Peyer's patch (tissue), 4 donors: ENCODE data around the gene RARG.

ENCODE experiments used
- POLR2A ChIP-seq, 2 donors: fragments of 450-650 bp; IDR thresholded peaks; one replicate each; pipeline ENCODE4 v1.5.1; 2017; ENCODE audit warnings: antibody characterized with exemption in 2 of 2, mild to moderate bottlenecking in 2 of 2, moderate library complexity in 2 of 2
- TF ChIP-seq, protein P1 (sequence below), 6 experiments: fragments of 450-650 bp in 4 of 6; fragments of 200-600 bp in 2 of 6; sonication (generic) in 1 of 6; IDR thresholded peaks; one replicate each; pipeline ENCODE4 v1.5.1; 2017 to 2019; ENCODE audit warnings: antibody characterized with exemption in 6 of 6, mild to moderate bottlenecking in 3 of 6, moderate library complexity in 1 of 6

DNA sequence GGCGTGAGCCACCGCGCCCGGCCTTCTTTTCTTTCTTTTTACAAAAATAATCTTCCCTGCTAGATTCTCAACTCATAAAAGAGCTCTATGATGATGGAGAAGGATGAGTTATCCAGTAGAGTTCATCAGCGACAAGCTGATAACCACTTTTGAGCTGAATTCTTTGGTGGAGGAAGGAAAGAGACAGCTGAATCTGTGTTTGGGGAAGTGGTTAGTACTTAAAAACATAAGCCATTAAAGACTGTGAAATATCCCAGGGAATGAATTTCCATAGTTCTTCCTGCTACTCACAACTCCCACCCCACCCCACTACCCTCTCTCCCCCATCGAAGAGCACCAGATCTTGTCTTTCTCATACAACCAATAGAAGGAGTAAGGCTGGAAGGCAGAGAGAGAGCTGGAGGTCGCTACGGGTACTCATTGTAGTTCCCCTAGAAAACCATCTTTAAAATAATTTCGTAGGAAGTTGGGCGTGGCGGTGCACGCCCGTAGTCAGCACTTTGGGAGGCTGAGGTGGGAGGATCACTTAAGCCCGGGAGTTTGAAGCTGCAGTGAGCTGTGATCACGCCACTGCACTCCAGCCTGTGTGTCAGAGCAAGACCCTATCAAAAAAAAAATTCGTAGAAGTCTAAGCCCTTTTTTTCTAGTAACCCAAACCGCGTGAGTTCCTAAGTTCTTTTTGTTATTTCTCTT, 35.4 kb upstream of the RARG start:
- TF ChIP-seq, protein P1, sequence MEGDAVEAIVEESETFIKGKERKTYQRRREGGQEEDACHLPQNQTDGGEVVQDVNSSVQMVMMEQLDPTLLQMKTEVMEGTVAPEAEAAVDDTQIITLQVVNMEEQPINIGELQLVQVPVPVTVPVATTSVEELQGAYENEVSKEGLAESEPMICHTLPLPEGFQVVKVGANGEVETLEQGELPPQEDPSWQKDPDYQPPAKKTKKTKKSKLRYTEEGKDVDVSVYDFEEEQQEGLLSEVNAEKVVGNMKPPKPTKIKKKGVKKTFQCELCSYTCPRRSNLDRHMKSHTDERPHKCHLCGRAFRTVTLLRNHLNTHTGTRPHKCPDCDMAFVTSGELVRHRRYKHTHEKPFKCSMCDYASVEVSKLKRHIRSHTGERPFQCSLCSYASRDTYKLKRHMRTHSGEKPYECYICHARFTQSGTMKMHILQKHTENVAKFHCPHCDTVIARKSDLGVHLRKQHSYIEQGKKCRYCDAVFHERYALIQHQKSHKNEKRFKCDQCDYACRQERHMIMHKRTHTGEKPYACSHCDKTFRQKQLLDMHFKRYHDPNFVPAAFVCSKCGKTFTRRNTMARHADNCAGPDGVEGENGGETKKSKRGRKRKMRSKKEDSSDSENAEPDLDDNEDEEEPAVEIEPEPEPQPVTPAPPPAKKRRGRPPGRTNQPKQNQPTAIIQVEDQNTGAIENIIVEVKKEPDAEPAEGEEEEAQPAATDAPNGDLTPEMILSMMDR (IDR thresholded peaks at IDR 0.05): no peak
- TF ChIP-seq POLR2A (IDR thresholded peaks at IDR 0.05): no peak
